Measurements from ENCODE around the gene MARCHF6.
"Not testable (repeated sequence)": the region's sequence is repeated elsewhere in the genome, so short reads cannot be mapped to it uniquely, and the experiment has no call there.

Gene MARCHF6

DNA sequence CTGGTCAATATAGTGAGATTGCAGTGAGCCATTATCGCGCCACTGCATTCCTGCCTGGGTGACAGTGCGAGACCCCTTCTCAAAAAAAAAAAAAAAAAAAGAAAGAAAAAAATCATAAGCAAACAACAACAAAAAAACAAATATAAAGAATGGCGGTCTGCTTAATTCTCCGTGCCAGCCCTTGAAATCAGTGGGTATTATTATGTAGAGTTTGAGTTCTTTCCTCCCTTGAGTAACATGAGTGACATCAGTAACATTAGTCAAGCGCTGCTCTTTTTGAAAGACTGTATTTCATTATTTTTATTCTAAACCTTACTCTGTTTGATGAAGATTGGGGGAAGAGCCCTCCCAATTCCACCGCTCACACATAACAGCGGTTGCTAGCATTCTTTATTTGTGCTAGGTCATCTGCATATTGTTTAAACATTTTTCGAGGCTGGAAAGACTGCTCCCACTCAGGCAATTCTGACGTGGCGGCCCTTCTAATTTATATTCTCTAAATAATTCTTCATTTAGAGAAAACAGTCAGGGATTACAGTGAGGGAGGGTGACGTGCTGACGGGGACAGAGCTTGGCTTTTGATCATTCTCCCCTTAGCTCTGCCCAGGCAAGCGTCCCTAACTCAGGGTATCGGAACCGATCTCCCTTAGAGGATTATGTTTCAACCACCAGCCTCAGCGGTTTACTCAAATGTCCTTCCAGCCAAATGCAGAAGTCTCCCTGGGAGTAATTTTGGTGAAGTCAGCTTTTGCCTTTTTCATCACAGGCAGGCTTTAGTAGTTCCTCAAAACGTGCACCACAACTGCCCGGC is 860 bp upstream of the MARCHF6 start:
- DNase-seq = no peak

DNA sequence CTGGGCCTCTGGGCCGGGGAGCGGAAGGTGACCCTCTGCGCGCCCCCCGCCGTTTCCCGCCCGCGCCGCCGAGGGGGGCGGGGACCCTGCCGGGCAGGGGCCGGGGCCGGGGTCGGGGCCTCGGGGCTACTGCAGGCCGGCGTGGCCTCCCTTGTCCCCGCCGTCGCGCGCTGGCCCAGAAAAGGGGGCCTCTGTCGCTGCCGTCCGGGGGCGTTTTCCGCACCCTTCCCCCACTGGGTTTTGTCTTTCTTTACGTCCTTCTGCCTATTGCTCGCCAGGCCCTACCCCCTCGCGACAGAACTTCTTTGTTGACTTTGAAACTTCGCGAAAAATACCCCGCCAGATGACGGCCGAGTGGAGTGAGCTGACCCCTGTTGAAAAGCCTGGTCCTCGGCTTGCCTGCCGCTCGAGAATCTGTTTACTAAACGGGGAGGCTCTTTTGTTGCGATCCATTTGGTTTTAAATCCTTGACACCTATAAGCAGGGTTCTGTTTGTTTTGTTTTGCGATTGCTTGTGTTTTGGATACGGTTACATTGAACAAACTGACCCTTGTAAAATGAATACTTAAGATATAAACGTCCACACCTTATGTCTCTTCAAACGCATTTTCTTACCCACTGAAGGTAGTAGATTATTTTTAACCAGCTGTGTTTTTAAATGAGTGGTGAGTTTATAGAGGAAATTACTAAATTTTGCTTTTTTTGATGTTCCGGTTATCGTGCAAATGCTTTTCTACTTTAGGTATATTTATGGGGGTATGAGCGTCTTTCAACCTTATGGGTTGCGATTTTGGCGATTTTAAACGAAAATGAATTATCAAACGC is 765 bp downstream of the MARCHF6 start:
- DNase-seq = peak; percentile 36

- no peak for DNase-seq
Measured at GRCh38 chr5:10355071-10355889, 1.8 kb downstream of the MARCHF6 start.

DNA sequence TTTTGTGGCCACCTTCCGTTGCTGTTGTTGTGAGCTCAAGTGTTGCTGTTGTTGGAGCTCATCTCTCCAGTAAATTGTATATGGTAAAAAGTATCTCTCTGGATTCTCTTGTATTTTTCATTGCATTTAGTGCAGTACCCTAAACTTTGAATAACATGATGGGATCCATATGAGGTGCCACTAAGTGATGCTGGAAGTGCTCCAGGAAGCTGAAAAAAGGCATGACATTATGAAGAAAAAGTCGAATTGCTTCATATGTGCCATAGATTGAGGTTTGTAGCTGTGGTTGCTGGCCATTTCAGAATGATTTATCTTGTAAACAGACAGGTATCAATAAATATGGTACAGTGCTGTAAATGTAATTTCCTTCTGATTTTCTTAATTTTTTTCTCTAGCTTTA is 5.5 kb downstream of the MARCHF6 start:
- DNase-seq = no peak

GRCh38 chr5:10360686-10361085 is 7.2 kb downstream of the MARCHF6 start:
- DNase-seq = no peak

DNA sequence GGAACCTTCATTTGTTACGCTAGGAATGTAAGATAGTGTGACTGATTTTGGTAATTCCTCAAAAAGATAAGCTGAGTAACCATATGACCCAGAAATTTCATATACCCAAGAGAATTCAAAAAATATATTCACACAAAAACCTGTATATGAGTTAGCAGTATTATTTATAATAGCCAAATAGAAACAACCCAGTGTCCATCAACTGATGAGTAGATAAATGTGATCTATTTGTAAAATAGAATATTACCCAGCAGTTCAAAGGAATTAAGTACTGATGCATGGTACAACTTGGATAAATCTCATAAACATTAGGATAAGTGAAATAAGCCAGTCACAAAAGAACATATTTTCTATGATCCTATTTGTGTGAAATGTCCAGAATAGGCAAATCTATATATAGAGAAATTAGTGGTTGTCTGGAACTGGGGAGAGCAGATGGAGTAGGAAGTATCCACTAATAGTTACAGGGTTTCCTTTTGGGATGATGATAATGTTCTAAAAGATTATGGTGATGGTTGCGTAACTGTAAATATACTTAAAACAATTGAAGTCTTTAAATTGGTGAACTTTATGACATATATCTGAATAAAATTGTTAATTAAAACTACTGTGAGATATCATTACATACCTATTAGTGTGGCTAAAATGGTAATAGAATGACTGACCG is 10.2 kb downstream of the MARCHF6 start:
- DNase-seq = no peak

GRCh38 chr5:10364186-10364689 is 10.7 kb downstream of the MARCHF6 start:
- DNase-seq = peak; percentile 15

DNA sequence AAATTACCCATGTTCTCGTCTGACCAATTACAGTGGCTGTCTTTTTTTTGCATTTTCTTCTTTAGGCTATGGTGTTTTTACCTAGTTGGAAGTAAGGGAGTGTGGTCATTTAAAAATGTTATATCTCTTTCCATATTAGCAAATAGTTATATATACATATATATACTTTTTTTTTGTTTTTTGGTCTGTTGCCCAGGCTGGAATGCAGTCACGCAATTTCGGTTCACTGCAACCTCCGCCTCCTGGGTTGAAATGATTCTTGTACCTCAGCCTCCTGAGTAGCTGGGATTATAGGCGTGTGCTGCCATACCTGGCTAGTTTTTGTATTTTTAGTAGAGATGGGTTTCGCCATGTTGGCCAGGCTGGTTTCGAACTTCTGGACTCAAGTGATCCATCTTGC is 12.3 kb downstream of the MARCHF6 start:
- no peak for DNase-seq

GRCh38 chr5:10366310-10367272 is 13.1 kb downstream of the MARCHF6 start:
- no peak for DNase-seq

GRCh38 chr5:10367579-10367978 is 14.1 kb downstream of the MARCHF6 start:
- DNase-seq = no peak

DNA sequence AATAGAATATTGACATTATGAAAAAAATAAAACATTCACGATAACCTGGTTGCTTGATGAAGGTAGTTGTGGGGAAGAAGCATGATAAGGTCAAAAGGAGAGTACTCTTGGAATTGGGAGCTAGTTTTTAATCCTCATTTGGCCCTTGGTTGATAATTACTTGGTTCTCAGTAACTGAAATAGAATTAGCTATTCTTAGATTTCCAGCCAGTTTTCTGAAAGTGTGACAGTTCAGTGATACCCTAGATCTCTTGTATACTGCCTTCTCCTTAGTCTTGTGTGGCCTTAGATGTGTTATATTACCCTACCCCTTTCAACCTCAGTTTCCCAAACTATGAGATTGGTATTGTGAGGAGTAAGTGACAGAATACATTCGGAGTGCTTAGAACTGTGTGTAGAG is 17.4 kb downstream of the MARCHF6 start:
- DNase-seq = no peak

GRCh38 chr5:10371369-10371768 is 17.9 kb downstream of the MARCHF6 start:
- not testable (repeated sequence) for DNase-seq

DNA sequence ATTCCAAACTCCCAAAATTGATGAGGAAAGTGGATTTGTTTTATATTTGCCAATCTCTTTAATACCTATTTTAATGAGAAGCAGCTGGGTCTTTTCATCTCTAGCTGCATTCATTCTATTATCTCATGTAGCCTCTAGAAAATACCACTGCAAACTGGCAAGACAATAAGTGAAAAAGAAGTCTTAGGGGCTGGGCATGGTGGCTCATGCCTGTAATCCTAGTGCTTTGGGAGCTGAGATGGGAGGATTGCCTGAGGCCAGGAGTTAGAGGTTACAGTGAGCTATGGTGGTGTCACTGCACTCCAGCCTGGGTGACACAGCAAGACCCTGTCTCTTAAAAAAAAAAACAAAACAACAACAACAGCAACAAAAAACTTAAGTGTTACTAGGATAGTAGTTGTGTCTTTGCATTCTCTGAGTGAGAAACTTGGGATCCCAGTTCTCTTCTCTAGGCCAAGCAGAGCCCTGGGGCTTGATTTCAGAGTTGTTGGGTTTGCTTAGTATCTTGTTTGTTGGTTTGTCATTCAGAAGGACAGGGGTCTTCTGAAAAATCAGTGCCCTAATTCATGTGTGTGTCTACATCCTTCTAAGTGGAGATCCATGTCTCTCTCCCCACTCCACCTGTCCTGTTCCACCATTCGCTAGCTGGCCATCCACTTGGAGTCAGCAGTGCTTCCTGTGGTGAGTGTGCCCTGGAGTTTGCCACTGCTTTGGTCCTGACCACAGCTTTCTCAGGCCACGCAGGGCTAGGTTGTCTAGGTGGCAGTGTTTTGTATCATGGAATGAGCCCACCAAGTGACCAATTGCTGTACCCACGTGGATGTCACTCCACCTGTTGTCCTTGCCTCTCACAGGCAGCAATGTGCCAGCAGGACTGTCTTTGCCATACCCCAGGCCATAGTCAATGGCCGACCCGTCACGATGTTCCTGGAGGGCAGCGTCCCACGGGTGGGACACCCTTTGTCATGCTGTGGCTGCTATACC is 19.5 kb downstream of the MARCHF6 start:
- no peak for DNase-seq

DNA sequence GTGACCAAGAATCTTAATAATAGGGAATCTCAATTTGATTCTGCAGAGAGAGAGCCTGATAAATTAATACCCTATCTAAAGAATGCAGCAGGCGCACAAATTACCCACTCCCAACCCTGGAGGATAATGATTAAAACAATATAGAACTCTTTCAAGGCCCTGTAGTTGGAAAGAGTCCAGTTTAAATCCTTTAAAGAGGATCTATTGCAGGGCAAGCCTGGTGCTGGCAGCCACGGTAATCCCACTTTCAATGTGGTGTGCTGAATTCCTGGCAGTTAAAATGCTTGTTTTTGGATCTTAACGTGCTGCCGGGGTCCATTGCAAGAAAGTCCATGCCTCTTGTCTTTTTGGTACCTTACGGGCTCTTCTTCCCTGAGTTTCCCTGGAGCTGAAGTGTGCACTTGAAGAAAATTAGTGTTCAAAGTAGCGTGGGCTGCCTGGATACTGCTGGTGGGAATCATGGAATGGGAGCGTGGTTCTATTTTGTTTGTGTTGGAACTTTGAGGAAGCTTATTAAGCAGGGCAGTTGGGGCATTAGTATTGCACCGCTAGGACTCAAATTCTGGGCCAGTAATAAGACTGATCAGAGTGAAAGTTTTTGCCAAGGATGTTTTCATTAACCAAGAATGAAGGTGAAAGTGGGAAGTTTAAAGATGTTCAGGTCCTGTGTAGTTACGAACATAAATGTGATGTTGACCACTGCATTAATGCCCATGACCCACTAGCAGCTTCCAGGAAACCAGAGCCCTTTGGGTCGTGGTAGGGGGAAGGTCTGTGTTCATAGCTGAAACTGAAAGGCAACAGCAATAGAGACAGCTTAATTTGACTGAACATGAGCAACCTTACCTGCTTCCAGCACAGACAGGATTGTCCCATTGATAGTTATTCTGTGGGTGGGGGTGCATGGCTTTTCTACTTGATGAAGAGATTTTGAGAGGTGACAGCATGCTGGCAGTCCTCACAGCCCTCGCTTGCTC is 20.8 kb downstream of the MARCHF6 start:
- DNase-seq = no peak

GRCh38 chr5:10375146-10375545 is 21.7 kb downstream of the MARCHF6 start:
- not testable (repeated sequence) for DNase-seq

GRCh38 chr5:10376544-10376943 is 23.0 kb downstream of the MARCHF6 start:
- no peak for DNase-seq

DNA sequence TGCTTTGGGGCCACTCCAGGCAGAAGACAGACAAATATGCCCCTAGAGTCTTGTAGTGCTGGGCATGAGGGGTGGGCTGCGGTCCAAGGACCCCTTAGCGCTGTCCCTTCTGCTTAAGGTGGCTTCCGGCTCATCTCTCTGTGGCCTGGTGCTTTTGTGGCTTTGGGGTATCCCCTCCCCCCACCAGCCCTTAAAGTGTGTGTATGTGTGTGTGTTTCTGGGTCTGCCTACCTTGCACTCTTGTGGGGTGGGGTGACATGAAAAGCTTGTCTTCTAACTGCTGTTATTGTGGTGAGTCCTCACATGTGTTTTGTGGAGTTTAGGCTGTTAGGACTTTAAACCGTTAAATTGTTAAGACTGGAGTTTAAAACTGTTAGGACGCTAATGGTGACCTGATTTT is 23.6 kb downstream of the MARCHF6 start:
- no peak for DNase-seq

GRCh38 chr5:10381803-10382202 is 28.3 kb downstream of the MARCHF6 start:
- no peak for DNase-seq

- no peak for DNase-seq
Measured at GRCh38 chr5:10384483-10384882, 31.0 kb downstream of the MARCHF6 start.
